OCI-LY7 (cell line): ENCODE measurements around the gene RNF5. TPM values are rescaled to one million over a fixed set of nuclear protein-coding genes. Genes with fewer than 3 reads are reported as not detected.
"Not testable (repeated sequence)": the region's sequence is repeated elsewhere in the genome, so short reads cannot be mapped to it uniquely, and the experiment has no call there.

Experiments
- BruUV-seq: library from RNA; stranded (reverse); fragments of 400-500 nt; replicated peaks from 2 replicates; lab custom pipeline; 2021; lab: Mats Ljungman, UMichigan
- CTCF ChIA-PET: fragments of 300-600 bp; sonication (Branson Sonifier 250); formaldehyde crosslinking; loops from one replicate; lab custom pipeline; 2022; ENCODE audit warnings: antibody characterized with exemption; ENCODE audit not compliant: unreplicated experiment; lab: Charles Lee
- POLR2A ChIA-PET: fragments of 300-600 bp; sonication (Branson Sonifier 250); formaldehyde crosslinking; loops from one replicate; lab custom pipeline; 2022; ENCODE audit warnings: antibody characterized with exemption; lab: Charles Lee
- DNase-seq: peaks from one replicate; pipeline ENCODE4 v3.0.0-alpha.2; 2015; ENCODE audit warnings: low spot score
- H2AFZ ChIP-seq: fragments of 200-600 bp; sonication (generic), shearing (Covaris generic); 2 replicates; pipeline ENCODE4 v1.6.1; 2014; ENCODE audit warnings: mild to moderate bottlenecking, antibody characterized with exemption, low read length, moderate library complexity
- H3K27ac ChIP-seq: fragments of 200-600 bp; sonication (generic); 2 replicates; pipeline ENCODE4 v1.5.1; 2014; ENCODE audit warnings: mixed run types, low read depth, mild to moderate bottlenecking, moderate library complexity, low read length, inconsistent platforms; ENCODE audit not compliant: poor library complexity, severe bottlenecking
- H3K36me3 ChIP-seq: fragments of 200-600 bp; sonication (generic); 2 replicates; pipeline ENCODE4 v1.6.1; 2014; ENCODE audit warnings: mild to moderate bottlenecking, antibody characterized with exemption, low read length, moderate library complexity, mixed read lengths; ENCODE audit not compliant: insufficient read depth
- H3K4me1 ChIP-seq: fragments of 200-600 bp; sonication (generic); 2 replicates; pipeline ENCODE4 v1.5.1; 2014; ENCODE audit warnings: mild to moderate bottlenecking, low read length; ENCODE audit not compliant: insufficient read depth, poor library complexity, severe bottlenecking
- H3K4me2 ChIP-seq: fragments of 200-600 bp; sonication (generic); 2 replicates; pipeline ENCODE4 v1.6.1; 2014; ENCODE audit warnings: mild to moderate bottlenecking, low read length
- H3K4me3 ChIP-seq: fragments of 200-600 bp; sonication (generic); 2 replicates; pipeline ENCODE4 v1.5.1; 2014; ENCODE audit warnings: mild to moderate bottlenecking, low read depth, low read length; ENCODE audit not compliant: poor library complexity, severe bottlenecking
- H3K79me2 ChIP-seq: fragments of 200-600 bp; sonication (generic); 2 replicates; pipeline ENCODE4 v1.6.1; 2016; ENCODE audit warnings: low read depth, mild to moderate bottlenecking, low read length, moderate library complexity, mixed read lengths; ENCODE audit not compliant: insufficient read depth
- H3K9me2 ChIP-seq: fragments of 200-600 bp; sonication (generic); 2 replicates; pipeline ENCODE4 v1.6.1; 2016; ENCODE audit warnings: mild to moderate bottlenecking, low read length, mixed read lengths; ENCODE audit not compliant: insufficient read depth
- H3K9me3 ChIP-seq: fragments of 200-600 bp; sonication (generic); 2 replicates; pipeline ENCODE4 v1.6.1; 2014; ENCODE audit warnings: mild to moderate bottlenecking, mixed run types, low read length, mixed read lengths
- H4K20me1 ChIP-seq: fragments of 200-600 bp; sonication (generic); 2 replicates; pipeline ENCODE4 v1.6.1; 2014; ENCODE audit warnings: mild to moderate bottlenecking, antibody characterized with exemption, low read length, moderate library complexity, mixed read lengths; ENCODE audit not compliant: insufficient read depth
- EZH2phosphoT487 ChIP-seq: fragments of 200-600 bp; sonication (generic); IDR thresholded peaks from 2 replicates; pipeline ENCODE4 v1.6.1; 2018; ENCODE audit warnings: low read depth, borderline replicate concordance, mild to moderate bottlenecking, mixed run types, antibody characterized with exemption, low read length, moderate library complexity, mixed read lengths
- intact Hi-C: fragments of 100-400 bp; cut with micrococcal nuclease; formaldehyde crosslinking; loops from one replicate; pipeline ENCODE4 v1.10.0; 2022; ENCODE audit not compliant: unreplicated experiment
- total RNA-seq, 2 experiments: library from RNA; depleted of rRNA in 1 of 2; stranded (reverse); fragments of >200 nt in 1 of 2; shearing (Covaris generic) in 1 of 2; gene quantifications; 2 replicates each; pipeline ENCODE4 v1.2.3, GENCODE V29; 2014 to 2022
- TF ChIP-seq, protein P1 (sequence below): fragments of 200-600 bp; sonication (generic); conservative IDR thresholded peaks from 2 replicates; pipeline ENCODE4 v1.5.1; 2014; ENCODE audit warnings: mild to moderate bottlenecking, antibody characterized with exemption, low read length, moderate library complexity, mixed read lengths

The RNF5 gene
- total RNA-seq, 2 experiments from 2014 or later: 50.6 to 59.9 TPM

GRCh38 chr6:32204268-32204715 lies 26.1 kb downstream of the RNF5 start:
- no peak for TF ChIP-seq EZH2phosphoT487
- TF ChIP-seq, protein P1, sequence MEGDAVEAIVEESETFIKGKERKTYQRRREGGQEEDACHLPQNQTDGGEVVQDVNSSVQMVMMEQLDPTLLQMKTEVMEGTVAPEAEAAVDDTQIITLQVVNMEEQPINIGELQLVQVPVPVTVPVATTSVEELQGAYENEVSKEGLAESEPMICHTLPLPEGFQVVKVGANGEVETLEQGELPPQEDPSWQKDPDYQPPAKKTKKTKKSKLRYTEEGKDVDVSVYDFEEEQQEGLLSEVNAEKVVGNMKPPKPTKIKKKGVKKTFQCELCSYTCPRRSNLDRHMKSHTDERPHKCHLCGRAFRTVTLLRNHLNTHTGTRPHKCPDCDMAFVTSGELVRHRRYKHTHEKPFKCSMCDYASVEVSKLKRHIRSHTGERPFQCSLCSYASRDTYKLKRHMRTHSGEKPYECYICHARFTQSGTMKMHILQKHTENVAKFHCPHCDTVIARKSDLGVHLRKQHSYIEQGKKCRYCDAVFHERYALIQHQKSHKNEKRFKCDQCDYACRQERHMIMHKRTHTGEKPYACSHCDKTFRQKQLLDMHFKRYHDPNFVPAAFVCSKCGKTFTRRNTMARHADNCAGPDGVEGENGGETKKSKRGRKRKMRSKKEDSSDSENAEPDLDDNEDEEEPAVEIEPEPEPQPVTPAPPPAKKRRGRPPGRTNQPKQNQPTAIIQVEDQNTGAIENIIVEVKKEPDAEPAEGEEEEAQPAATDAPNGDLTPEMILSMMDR: no peak
- intact Hi-C loops: no loop called here
- POLR2A ChIA-PET: interaction anchor here (1.8 kb wide), 1 partner anchor 10 kb away, joined by 4 read pairs; no protein-coding TSS in a partner anchor

DNA sequence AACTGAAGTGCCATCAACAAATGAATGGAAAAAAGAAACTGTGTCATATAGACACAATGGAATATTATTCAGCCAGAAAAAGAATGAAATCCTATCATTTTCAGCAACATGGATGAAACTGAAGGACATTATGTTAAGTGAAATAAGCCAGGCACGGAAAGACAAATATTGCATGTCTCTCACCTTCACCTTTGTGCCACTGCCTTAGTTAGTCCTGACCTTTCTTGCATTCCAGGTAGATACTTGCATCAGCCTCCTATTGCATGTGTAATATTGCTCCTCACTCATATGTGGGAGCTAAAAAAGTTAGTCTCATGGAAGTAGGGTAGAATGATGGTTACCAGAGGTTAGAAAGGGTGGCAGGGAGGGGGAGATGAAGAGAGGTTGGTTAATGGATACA lies 30.8 kb downstream of the RNF5 start:
- ChIA-PET POLR2A (interaction anchor here (0.7 kb wide), 1 partner anchor 1971 kb away, joined by 3 read pairs; no protein-coding TSS in a partner anchor), CTCF (no interaction called here)
- no peaks in the 10 kb centered on the region for H3K36me3 ChIP-seq
- H3K4me1 ChIP-seq: no peaks in the 10 kb centered on the region
- H3K27ac ChIP-seq: no peak overlapping the region
- H3K79me2 ChIP-seq: no peaks in the 10 kb centered on the region
- no peak overlapping the region for H2AFZ ChIP-seq
- DNase-seq: no peak
- H3K9me2 ChIP-seq: no peaks in the 10 kb centered on the region
- no peak for TF ChIP-seq EZH2phosphoT487
- BruUV-seq: no TSS peak
- no peak overlapping the region for H3K4me3 ChIP-seq
- H3K9me3 ChIP-seq: no peaks in the 10 kb centered on the region; the same call in 1 of the 2 replicates
- no peak overlapping the region for H3K4me2 ChIP-seq
- H4K20me1 ChIP-seq: no peaks in the 10 kb centered on the region
- intact Hi-C loops: no loop called here

More at GRCh38 chr6:32204268-32204715, 26.1 kb downstream of the RNF5 start:
- Histone ChIP-seq H2AFZ (no peak overlapping the region), H3K79me2 (no peaks in the 10 kb centered on the region), H3K4me3 (no peak overlapping the region), H4K20me1 (no peaks in the 10 kb centered on the region), H3K27ac (no peak overlapping the region), H3K4me1 (no peaks in the 10 kb centered on the region), H3K9me3 (no peaks in the 10 kb centered on the region; the same call in 1 of the 2 replicates), H3K9me2 (no peaks in the 10 kb centered on the region), H3K36me3 (no peaks in the 10 kb centered on the region), H3K4me2 (no peak overlapping the region)
- CTCF ChIA-PET: no interaction called here
- no peak for DNase-seq
- no TSS peak for BruUV-seq

DNA sequence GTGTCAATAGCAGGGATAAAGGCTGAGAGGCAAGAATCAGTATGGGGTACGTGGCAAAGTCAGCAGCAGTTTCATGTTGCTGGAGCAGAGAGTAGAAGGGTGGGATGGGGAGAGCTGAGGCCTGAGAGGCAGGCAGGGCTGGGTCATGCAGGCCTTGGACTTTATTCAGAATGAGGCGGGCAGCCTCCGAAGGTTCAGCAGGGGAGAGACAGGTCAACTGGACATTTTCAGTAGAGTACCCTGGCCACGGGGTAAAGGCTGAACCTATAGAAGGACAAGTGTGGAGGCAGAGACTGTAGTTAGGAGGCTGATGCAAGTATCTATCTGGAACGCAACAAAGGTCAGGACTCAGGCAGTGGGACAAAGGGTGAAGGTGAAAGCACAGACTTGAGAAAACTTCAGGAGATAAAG lies 32.0 kb downstream of the RNF5 start:
- no peak for TF ChIP-seq EZH2phosphoT487
- TF ChIP-seq, protein P1: no peak
- Histone ChIP-seq H4K20me1 (no peaks in the 10 kb centered on the region), H3K27ac (no peak overlapping the region), H3K4me1 (no peaks in the 10 kb centered on the region), H3K4me3 (no peak overlapping the region), H3K79me2 (no peaks in the 10 kb centered on the region), H3K4me2 (no peak overlapping the region), H2AFZ (no peak overlapping the region), H3K9me3 (no peaks in the 10 kb centered on the region; the same call in 1 of the 2 replicates), H3K9me2 (no peaks in the 10 kb centered on the region), H3K36me3 (no peaks in the 10 kb centered on the region)
- CTCF ChIA-PET: no interaction called here
- no peak for DNase-seq
- POLR2A ChIA-PET: no interaction called here
- BruUV-seq: no TSS peak
- intact Hi-C loops: no loop called here

- CTCF ChIA-PET: not testable (repeated sequence)
Measured at GRCh38 chr6:32211432-32211831, 33.2 kb downstream of the RNF5 start.

More at GRCh38 chr6:32211432-32211831, 33.2 kb downstream of the RNF5 start:
- H3K4me2 ChIP-seq, H3K9me3 ChIP-seq, BruUV-seq, H3K27ac ChIP-seq, POLR2A ChIA-PET, H3K4me1 ChIP-seq, H3K4me3 ChIP-seq, H3K79me2 ChIP-seq, H2AFZ ChIP-seq, H3K36me3 ChIP-seq, intact Hi-C loops, H3K9me2 ChIP-seq, H4K20me1 ChIP-seq, DNase-seq: not testable (repeated sequence)
